IMR-90 (cell line): ENCODE data around the gene APAF1.

Experiments
- CEBPB ChIP-seq: IDR thresholded peaks from 2 replicates; pipeline ENCODE4 v1.6.1; 2012; ENCODE audit warnings: low read depth, low read length, improper control_type of control experiment
- CTCF ChIP-seq: conservative IDR thresholded peaks from 2 replicates; pipeline ENCODE4 v1.5.1; 2012; ENCODE audit warnings: mild to moderate bottlenecking, low read depth, low read length, improper control_type of control experiment
- ELK1 ChIP-seq: fragments of 150-350 bp; IDR thresholded peaks from 2 replicates; pipeline ENCODE4 v1.6.1; 2016; ENCODE audit warnings: low read depth, mild to moderate bottlenecking, low read length, moderate library complexity, borderline replicate concordance
- MAFK ChIP-seq: IDR thresholded peaks from 2 replicates; pipeline ENCODE4 v1.6.1; 2012; ENCODE audit warnings: low read depth, low read length, improper control_type of control experiment
- POLR2A ChIP-seq: IDR thresholded peaks from 2 replicates; pipeline ENCODE4 v1.6.1; 2012; ENCODE audit warnings: mild to moderate bottlenecking, low read depth, low read length
- RAD21 ChIP-seq: IDR thresholded peaks from 2 replicates; pipeline ENCODE4 v1.6.1; 2012; ENCODE audit warnings: low read length, improper control_type of control experiment
- RFX5 ChIP-seq: IDR thresholded peaks from 2 replicates; pipeline ENCODE4 v1.8.0; 2012; ENCODE audit warnings: low read depth, mild to moderate bottlenecking, low read length, moderate library complexity
- SMC3 ChIP-seq: fragments of 150-350 bp; IDR thresholded peaks from 2 replicates; pipeline ENCODE4 v1.6.1; 2016; ENCODE audit warnings: low read depth, mild to moderate bottlenecking, antibody characterized with exemption, low read length, moderate library complexity
- USF2 ChIP-seq: fragments of 150-350 bp; IDR thresholded peaks from 2 replicates; pipeline ENCODE4 v1.6.1; 2017; ENCODE audit warnings: mild to moderate bottlenecking, antibody characterized with exemption, low read length, low read depth

- TF ChIP-seq RAD21 (no peak), CTCF (no peak), POLR2A (no peak), MAFK (no peak), RFX5 (no peak), CEBPB (no peak), ELK1 (no peak), USF2 (no peak), SMC3 (no peak)
Observed at GRCh38 chr12:98638009-98638408, 7.1 kb upstream of the APAF1 start.
